ENCODE measurements around the gene DYNLL1. TPM values are rescaled to one million over a fixed set of nuclear protein-coding genes. Genes with fewer than 3 reads are reported as not detected.

The DYNLL1 gene
- total and polyA plus RNA-seq, 2 experiments from 2014 or later = 310 to 868 TPM

DNA sequence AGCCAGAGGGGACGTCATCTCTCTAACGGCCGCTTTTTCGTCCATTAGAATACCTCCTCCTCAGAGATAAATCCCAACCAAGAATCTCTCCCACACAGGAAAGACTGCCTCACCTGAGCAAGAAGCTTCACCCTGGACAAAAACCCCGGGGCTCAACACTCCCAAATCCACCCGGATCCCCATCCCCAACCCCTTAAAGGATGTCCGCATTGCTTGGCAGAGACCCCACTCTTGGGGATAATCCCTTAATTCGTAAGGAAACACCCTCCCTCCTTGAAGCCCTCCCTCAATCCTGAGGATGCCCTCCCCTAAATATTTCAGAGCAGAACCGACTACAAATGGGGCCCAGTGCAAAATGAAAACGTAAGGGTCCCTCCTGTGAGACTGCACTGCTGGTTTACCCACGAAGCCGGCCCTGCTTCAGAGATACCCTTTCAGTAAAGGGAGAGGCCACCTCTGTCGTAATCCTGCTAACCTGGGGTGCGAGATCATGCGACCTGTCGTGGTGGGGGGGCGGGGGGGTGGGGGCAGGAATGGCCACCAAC, 655 bp upstream of the DYNLL1 start:
- Histone ChIP-seq H4K20me1 (replicated peaks; ENCODE audit: insufficient read depth) (peaks cover 19% of the 10 kb centered on the region), H3K4me2 (peak overlapping the region; percentile 81), H3K9me2 (ENCODE audit: insufficient read depth) (no peaks in the 10 kb centered on the region), H3K79me2 (replicated peaks; ENCODE audit: insufficient read depth) (peaks cover 23% of the 10 kb centered on the region), H2AFZ (peak overlapping the region; percentile 88), H3K4me3 (peak overlapping the region; percentile 98), H3K4me1 (ENCODE audit: insufficient read depth) (peaks cover 14% of the 10 kb centered on the region; the same call in 1 of the 2 replicates), H3K27ac (ENCODE audit: low read depth) (no peak overlapping the region), H3F3A (replicated peaks; ENCODE audit: low read depth) (peaks cover 14% of the 10 kb centered on the region), H3K27me3 (ENCODE audit: insufficient read depth) (no peaks in the 10 kb centered on the region), H3K36me3 (ENCODE audit: insufficient read depth) (peaks cover 10% of the 10 kb centered on the region; the same call in 1 of the 2 replicates)
- peaks cover 7% of the 10 kb centered on the region for H3K27me3 Mint-ChIP-seq (ENCODE audit: insufficient read depth, low read depth, poor library complexity)
- DNase-seq (ENCODE audit: low spot score) (peak; percentile 28), ATAC-seq (peak; percentile 25)
- 0 out of 2 replicates have a peak, but pooled peaks have one; percentile 12 for TF ChIP-seq CREB1 (CRISPR knock-in tag; IDR thresholded peaks at IDR 0.05; ENCODE audit: low read depth)
- no peak for TF ChIP-seq STAT1 (IDR thresholded peaks at IDR 0.05; ENCODE audit: unreplicated experiment)
- no peak for TF ChIP-seq EZH2phosphoT487 (IDR thresholded peaks at IDR 0.05; ENCODE audit: unreplicated experiment)
- H3K9me3 Mint-ChIP-seq = peaks cover 2% of the 10 kb centered on the region; the same call in 2 of the 3 replicates
- peak overlapping the region; percentile 97 for H3K4me3 Mint-ChIP-seq
- H3K27ac Mint-ChIP-seq = peak overlapping the region; percentile 91
- H3K4me1 Mint-ChIP-seq = peaks cover 21% of the 10 kb centered on the region
- peaks cover 34% of the 10 kb centered on the region for H3K36me3 Mint-ChIP-seq (ENCODE audit: low read depth)

DNA sequence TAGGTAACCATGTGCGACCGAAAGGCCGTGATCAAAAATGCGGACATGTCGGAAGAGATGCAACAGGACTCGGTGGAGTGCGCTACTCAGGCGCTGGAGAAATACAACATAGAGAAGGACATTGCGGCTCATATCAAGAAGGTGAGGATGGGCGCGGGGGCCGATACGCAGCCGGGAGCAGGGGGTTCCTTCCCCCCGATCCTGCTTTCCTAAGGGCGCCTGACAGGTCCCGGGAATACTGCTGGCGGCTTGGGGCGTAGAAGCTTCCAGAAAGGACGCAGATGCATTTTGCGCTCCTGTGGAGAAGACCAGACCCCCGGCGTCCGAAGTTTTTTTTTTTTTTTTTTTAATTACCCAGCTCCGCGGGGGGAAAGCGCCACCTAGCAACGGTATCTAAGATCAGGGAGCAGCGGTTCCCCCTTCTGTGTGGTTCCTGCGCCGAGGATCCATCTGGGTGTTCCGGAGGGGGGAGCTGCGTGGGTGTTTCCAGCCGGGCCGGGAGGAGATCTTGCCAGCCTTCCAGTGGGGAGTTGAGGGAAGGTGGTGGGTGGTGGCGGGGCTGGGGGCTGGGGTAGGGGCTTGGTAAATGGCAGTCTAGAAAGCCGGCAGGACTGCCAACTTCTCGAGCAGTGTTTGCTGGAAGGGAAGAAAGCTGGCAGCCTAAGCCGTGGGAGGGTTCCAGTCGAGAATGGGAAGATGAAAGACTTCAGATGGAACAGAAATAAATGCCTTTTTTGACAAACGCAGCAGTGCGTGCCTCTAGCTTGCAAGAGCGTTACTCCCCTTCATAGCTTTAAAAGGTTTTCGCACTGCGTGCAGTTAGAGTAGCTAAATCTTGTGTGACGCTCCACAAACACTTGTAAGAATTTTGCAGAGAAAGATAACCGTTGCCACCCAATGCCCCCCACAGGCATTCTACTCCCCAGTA, 764 bp downstream of the DYNLL1 start:
- Histone ChIP-seq H3K9me2 (ENCODE audit: insufficient read depth) (no peaks in the 10 kb centered on the region), H4K20me1 (replicated peaks; ENCODE audit: insufficient read depth) (peaks cover 19% of the 10 kb centered on the region), H3K4me1 (ENCODE audit: insufficient read depth) (peaks cover 14% of the 10 kb centered on the region; the same call in 1 of the 2 replicates), H3K27ac (ENCODE audit: low read depth) (peak overlapping the region; percentile 81), H3K4me2 (peak overlapping the region; percentile 99), H3F3A (replicated peaks; ENCODE audit: low read depth) (peaks cover 20% of the 10 kb centered on the region), H2AFZ (0 out of 2 replicates have a peak overlapping the region, but pooled peaks have one; percentile 69), H3K27me3 (ENCODE audit: insufficient read depth) (no peaks in the 10 kb centered on the region), H3K4me3 (peak overlapping the region; percentile 98), H3K36me3 (ENCODE audit: insufficient read depth) (peaks cover 10% of the 10 kb centered on the region; the same call in 1 of the 2 replicates), H3K79me2 (replicated peaks; ENCODE audit: insufficient read depth) (peaks cover 23% of the 10 kb centered on the region)
- H3K27ac Mint-ChIP-seq = peak overlapping the region; percentile 97
- ATAC-seq = peak; percentile 20
- peaks cover 21% of the 10 kb centered on the region for H3K4me1 Mint-ChIP-seq
- DNase-seq (ENCODE audit: low spot score) = peak; percentile 56
- H3K9me3 Mint-ChIP-seq = peaks cover 2% of the 10 kb centered on the region; the same call in 2 of the 3 replicates
- H3K36me3 Mint-ChIP-seq (ENCODE audit: low read depth) = peaks cover 40% of the 10 kb centered on the region
- TF ChIP-seq, protein P1, sequence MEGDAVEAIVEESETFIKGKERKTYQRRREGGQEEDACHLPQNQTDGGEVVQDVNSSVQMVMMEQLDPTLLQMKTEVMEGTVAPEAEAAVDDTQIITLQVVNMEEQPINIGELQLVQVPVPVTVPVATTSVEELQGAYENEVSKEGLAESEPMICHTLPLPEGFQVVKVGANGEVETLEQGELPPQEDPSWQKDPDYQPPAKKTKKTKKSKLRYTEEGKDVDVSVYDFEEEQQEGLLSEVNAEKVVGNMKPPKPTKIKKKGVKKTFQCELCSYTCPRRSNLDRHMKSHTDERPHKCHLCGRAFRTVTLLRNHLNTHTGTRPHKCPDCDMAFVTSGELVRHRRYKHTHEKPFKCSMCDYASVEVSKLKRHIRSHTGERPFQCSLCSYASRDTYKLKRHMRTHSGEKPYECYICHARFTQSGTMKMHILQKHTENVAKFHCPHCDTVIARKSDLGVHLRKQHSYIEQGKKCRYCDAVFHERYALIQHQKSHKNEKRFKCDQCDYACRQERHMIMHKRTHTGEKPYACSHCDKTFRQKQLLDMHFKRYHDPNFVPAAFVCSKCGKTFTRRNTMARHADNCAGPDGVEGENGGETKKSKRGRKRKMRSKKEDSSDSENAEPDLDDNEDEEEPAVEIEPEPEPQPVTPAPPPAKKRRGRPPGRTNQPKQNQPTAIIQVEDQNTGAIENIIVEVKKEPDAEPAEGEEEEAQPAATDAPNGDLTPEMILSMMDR (conservative IDR thresholded peaks at IDR 0.05; ENCODE audit: low read depth in 2 of 2) = peak in 1 of 2 experiments; percentile 36; a peak in 2 of 4 replicates
- no peak for TF ChIP-seq JUNB (IDR thresholded peaks at IDR 0.05; ENCODE audit: unreplicated experiment)
- peaks cover 8% of the 10 kb centered on the region for H3K27me3 Mint-ChIP-seq (ENCODE audit: insufficient read depth, low read depth, poor library complexity)
- peak overlapping the region; percentile 97 for H3K4me3 Mint-ChIP-seq

Data from GM23338 (cell line).